GM18511 (cell line): ENCODE measurements around the gene MED12L.
"Not testable (repeated sequence)": the region's sequence is repeated elsewhere in the genome, so short reads cannot be mapped to it uniquely, and the experiment has no call there.

Experiments
- ATAC-seq: cut with Tn5 transposase; IDR thresholded peaks from one replicate; pipeline ENCODE4 v1.9.1; 2021; ENCODE audit warnings: mild to moderate bottlenecking, moderate library complexity; ENCODE audit not compliant: unreplicated experiment

Gene MED12L

DNA sequence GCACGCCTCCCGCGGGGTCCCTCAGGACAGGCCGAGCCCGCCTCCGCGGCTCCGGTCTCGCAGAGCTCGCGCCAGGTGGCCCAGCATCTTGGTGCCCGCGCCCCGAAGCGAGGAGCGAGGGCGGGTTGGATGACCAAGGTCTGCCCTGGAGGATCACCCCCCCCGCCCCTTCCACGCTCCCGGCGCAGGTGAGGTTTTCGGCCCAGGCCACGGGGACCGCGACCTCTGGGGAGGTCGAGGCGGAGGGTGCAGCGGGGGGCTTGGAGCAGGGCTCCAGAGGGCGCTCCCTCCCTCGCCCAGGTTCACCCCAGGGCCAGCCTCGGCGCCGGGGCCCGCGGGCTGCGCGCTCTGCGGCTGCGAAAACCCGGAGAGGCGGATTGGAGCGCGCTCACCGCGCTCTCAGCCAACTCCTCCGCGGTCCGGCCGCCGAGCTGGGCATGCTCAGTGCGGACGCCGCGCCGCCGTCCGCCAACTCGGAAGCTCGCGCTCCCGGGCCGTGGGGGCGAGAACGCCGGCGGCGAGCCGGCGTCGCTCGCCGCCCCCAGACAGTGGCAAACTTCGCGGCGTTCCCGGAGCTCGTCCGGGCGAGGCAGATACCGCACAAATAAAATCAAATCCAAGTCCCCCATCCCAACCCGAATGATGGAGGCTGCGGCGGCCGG lies at the start of gene MED12L:
Gene MED12L, plus strand, starts transcription at position 438 of the 662 bp plus-strand sequence. CDS start 1,263 bp downstream, outside the sequence.
- ATAC-seq: peak; percentile 66

DNA sequence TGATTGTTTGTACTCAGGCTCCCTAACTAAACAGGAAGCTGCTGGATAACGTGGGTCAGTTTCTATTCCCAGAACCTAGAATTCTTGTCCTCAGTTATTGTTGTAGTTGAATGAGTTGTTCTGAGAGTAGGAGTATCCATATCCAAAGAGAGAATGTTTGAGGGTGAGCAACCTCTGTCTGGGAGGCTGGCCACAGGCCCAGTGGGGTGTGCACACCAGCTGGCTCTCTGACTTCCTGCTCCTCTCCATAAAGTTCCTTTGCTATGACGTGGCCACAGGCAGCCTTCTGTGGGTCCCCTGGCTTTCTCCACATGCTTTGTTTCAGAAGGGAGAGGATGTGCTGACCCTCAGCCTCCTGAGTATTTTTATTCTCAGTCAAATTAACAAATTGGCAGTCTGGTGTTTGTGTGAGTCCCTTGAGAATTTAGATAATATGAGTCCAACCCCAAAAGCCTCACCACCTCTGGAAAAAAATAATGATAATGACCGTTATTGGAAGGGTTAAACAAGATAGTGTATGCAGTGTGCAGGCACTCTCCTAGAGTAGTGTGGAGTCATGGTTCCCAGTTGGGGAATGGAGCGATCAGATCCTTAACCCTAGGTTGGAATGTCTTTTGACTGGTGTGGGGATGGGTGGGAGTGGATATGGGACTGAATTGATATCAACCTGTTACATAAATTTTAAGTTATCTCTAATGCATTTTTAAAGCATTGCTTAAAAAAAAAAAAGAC lies 47.6 kb upstream of the MED12L start:
- no peak for ATAC-seq

DNA sequence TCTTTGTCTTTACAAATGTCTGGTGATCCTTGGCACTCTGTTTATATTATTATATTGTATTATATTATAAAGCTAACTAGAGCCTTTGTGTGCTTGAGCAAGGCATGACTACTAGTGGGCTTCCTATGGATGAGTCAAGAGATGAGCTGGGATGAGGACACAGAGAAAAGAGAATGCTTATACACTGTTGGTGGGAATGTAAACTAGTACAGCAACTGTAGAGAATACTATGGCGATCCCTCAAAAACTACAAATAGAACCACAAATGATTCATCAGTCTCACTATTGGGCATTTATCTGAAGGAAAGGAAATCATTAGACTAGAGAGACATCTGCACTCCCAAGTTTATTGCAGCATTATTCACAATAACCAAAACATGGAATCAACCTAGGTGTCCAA lies 40.8 kb upstream of the MED12L start:
- ATAC-seq: no peak

- ATAC-seq: no peak
These were observed 37.8 kb upstream of the MED12L start for GRCh38 chr3:151047636-151048035.

GRCh38 chr3:151051533-151051932 lies 33.9 kb upstream of the MED12L start:
- no peak for ATAC-seq

- no peak for ATAC-seq
These were observed 33.1 kb upstream of the MED12L start for GRCh38 chr3:151052346-151052745.

DNA sequence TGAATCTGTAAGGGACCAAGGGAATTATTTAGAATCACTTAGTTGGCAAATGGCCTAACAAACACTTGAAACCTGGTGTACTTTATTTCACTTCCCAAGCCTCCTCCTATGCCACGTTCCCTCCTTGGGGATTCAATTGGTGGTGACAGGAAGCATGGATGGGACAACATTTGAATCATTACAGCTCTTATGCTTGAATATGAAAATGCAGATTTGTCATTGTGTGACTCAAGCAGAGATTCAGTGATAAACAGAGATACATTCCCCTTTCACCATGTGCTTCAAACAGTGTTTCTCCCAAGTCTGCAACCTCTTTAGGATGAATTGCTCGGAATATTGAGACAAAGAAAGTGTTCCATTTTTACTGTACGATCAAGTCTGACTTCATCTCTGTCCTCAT lies 32.7 kb upstream of the MED12L start:
- ATAC-seq: no peak

GRCh38 chr3:151058740-151059139 lies 26.7 kb upstream of the MED12L start:
- ATAC-seq: no peak

- ATAC-seq: no peak
These were observed 22.9 kb upstream of the MED12L start for GRCh38 chr3:151062611-151063010.

- ATAC-seq: no peak
These were observed 18.3 kb upstream of the MED12L start for GRCh38 chr3:151067158-151067557.

- ATAC-seq: not testable (repeated sequence)
These were observed 12.6 kb upstream of the MED12L start for GRCh38 chr3:151072842-151073241.

DNA sequence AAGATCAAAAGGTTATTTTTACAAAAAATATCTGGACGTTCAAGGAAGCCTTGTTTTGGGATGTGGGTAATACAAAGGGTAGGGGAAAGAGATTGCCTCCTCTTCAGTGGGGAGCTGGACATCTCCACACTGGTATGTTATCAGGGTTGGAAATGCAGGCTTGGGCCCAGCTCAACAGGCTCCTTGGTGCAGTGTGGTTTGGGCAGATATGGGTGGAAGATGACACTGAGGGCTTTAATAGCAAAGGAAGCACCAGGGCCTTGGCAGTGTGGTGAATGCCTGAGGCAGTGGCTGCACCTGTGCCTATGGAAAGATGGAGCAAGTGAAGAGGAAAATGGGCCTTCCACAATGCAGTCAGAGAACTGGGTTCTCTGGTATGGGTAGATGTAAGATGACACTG lies 11.2 kb upstream of the MED12L start:
- ATAC-seq: no peak

DNA sequence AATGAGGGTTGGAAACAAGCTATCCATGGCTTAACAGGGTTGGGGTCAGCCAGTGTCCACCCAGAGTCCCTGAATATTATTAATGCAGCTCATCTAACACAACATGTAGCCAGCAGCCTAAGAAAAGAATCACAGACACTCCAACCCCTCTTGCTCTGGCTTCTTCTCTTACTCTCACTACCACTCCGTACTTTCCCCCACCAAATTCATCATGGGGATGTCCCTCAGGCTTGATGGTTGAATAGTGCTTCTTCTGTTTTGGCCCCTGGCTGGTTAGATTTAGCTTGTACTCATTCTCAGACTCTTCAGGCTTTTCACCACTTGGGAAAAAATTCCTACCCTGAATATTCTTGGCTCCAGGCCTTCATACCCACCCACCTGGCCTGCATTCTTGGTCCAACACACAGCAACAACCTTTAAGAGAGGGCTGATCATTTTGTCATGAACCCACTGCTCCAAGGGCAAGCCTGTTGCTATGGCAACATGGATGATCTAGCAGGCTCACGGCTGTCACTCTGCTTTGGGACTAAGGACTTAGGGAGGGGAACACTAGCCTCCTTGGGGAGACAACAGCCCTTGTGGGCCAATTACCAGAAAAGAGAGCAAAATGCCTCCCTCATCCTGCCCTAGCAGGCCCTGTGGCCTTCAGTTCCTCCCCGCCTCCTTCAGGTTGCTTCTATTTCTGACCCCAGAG lies 9.4 kb upstream of the MED12L start:
- no peak for ATAC-seq

GRCh38 chr3:151076626-151077025 lies 8.8 kb upstream of the MED12L start:
- ATAC-seq: no peak

- ATAC-seq: not testable (repeated sequence)
These were observed 4.4 kb upstream of the MED12L start for GRCh38 chr3:151081082-151081481.

GRCh38 chr3:151082880-151083838 lies 2.3 kb upstream of the MED12L start:
- ATAC-seq: no peak

DNA sequence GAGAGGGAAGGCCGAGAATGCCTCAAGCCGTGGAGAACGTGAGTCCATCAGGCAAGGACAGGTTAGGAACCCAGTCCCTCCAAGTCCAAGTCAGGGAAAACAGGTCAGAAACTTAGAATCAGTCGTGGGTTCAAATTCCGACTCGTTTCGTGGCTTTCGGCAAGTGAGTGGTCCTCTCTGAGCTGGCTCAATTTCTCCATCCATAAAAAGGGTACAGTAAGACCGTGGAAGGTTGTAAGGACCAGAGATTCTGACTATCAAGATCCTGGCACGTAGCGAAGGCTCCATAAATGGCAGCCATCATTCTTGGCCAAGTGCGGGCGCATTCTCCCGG lies 604 bp upstream of the MED12L start:
- no peak for ATAC-seq

- peak; percentile 38 for ATAC-seq
These were observed 522 bp downstream of the MED12L start for GRCh38 chr3:151085889-151086483.

DNA sequence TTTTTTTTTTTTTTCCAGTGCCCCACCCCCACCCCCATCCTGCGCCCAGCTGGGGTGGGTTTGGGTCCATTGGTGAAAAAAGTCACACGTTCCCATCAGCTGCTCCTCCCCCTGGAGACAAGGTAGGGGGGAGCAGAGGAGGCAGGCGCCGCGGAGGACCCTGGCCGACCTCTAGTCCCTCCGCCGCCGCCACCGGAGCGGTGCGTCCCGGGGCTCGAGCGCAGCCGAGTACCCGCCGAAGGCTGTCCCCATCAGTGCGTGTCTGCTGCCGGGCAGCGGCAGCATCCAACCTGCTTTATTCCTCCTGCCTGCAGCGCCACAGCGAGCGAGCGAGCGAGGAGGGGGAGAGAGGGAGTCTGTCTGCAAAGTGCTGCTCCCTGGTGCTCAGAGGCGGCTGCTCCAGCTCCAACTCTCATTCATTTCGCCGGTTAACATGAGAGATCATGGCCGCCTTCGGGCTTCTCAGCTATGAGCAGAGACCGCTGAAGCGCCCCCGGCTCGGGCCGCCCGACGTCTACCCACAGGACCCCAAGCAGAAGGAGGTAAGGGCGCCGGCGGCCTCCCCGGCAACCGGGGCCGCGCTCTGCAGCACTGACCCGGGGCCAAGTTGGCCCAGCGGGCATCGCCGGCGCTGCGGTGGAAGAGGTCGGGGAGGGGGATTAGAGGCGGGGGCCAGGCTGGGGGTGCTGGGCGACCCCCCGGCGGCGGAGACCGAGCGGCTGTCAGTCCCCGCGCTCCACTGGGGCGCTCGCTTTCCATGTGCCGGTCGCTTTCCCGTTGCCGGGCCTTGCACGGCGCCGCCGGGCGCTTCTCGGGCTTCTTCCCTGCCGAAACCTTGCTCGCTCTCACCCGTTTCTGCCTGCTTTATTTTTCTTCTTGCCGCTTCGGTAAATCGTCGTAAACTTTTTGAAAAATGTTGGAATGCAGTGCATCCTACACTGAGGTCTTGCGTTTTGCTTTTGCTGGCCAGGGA lies 1.3 kb downstream of the MED12L start:
- ATAC-seq: peak; percentile 68
